ENCODE data around the gene HYLS1.
"Not testable (repeated sequence)": the region's sequence is repeated elsewhere in the genome, so short reads cannot be mapped to it uniquely, and the experiment has no call there.

The HYLS1 gene, protein sequence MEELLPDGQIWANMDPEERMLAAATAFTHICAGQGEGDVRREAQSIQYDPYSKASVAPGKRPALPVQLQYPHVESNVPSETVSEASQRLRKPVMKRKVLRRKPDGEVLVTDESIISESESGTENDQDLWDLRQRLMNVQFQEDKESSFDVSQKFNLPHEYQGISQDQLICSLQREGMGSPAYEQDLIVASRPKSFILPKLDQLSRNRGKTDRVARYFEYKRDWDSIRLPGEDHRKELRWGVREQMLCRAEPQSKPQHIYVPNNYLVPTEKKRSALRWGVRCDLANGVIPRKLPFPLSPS

DNA sequence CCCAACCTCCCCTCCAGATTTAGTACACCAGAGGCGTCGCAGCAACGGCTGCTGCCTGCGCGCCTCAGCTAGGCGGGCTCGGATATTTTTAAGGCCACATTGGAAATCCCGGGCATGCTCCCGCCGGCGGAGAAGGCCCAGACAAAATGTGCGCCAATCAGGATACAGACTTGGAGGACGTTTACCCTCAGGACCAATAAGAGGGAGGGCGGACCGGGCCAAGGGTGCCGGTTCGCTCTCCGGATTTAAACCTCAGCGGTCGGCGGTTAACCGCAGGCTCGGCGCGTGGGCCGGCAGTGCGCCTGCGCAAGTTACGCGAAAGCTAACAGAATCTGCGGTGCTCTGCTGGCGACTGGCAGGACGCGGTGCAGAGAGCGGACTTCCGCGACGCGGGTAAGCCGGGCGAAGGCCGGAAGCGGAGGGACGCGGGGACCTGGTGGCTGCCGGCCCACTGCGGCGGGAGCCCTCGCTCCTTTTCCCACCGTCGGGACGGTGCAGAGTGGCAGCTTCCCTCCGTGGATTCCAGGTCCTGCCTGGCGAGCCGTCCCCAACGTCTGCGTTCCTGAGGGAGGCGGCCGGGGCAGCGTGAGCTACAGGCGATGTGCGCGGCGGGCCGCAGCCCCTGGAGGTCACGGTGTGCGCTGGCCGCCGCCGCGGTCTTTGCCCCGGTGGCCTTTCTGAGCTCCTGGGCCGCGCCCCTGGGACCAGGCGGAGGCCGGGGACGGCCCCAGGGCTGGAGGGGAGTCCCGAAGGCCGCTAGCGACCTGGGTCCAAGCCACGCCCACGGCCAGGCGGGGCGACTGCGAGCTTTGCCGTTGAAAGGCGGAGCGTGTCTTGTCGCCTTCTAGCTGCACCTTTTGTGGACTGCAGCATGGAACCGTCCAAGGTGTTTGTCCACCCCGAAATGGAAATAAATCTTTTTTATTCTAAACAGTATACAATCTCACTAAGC, at the start of gene HYLS1:
TSS of gene HYLS1 (plus strand) at position 296 of the 952 bp plus-strand sequence. CDS start 11,701 bp downstream, outside the sequence.
- no peaks in the 10 kb centered on the region for H3K9me3 ChIP-seq (ENCODE audit: low read length)
- H3K27ac ChIP-seq (ENCODE audit: low read depth, low read length, poor library complexity, severe bottlenecking): peak within 1 kb of the TSS; percentile 33
- TF ChIP-seq EZH2 (IDR thresholded peaks at IDR 0.05; ENCODE audit: borderline replicate concordance, low read length) (no peak), CTCF (IDR thresholded peaks at IDR 0.05; ENCODE audit: low read length) (no peak; the same call in 1 of the 2 replicates)
- no peak within 1 kb of the TSS for H2AFZ ChIP-seq (ENCODE audit: low read length)
- no peaks in the 10 kb centered on the region for H3K9me2 ChIP-seq (ENCODE audit: low read depth, low read length)
- H3K9ac ChIP-seq (ENCODE audit: low read length): peak within 1 kb of the TSS; percentile 72
- no peaks in the 10 kb centered on the region for H4K20me1 ChIP-seq (ENCODE audit: insufficient read depth, low read length)
- H3K27me3 ChIP-seq (ENCODE audit: insufficient read depth, low read length): no peaks in the 10 kb centered on the region; the same call in 1 of the 2 replicates
- no peaks in the 10 kb centered on the region for H3F3A ChIP-seq (ENCODE audit: insufficient read depth, low read length)
- peaks cover 12% of the 10 kb centered on the region for H3K4me1 ChIP-seq (ENCODE audit: insufficient read depth, low read length, severe bottlenecking)
- no peaks in the 10 kb centered on the region for H3K79me2 ChIP-seq (ENCODE audit: insufficient read depth, low read length)
- H3K36me3 ChIP-seq (ENCODE audit: insufficient read depth, low read length): peaks cover 5% of the 10 kb centered on the region
- peak within 1 kb of the TSS; percentile 59 for H3K4me2 ChIP-seq (ENCODE audit: low read length)
- peak within 1 kb of the TSS; percentile 70 for H3K4me3 ChIP-seq (ENCODE audit: low read depth, low read length, poor library complexity, severe bottlenecking)

- Histone ChIP-seq H3K27ac (ENCODE audit: low read depth, low read length, poor library complexity, severe bottlenecking) (no peak overlapping the region), H3K9ac (ENCODE audit: low read length) (no peak overlapping the region), H4K20me1 (ENCODE audit: insufficient read depth, low read length) (no peaks in the 10 kb centered on the region), H3F3A (ENCODE audit: insufficient read depth, low read length) (no peaks in the 10 kb centered on the region), H2AFZ (ENCODE audit: low read length) (no peak overlapping the region), H3K27me3 (ENCODE audit: insufficient read depth, low read length) (no peaks in the 10 kb centered on the region), H3K9me2 (ENCODE audit: low read depth, low read length) (no peaks in the 10 kb centered on the region), H3K79me2 (ENCODE audit: insufficient read depth, low read length) (no peaks in the 10 kb centered on the region), H3K9me3 (ENCODE audit: low read length) (no peaks in the 10 kb centered on the region), H3K4me1 (ENCODE audit: insufficient read depth, low read length, severe bottlenecking) (no peaks in the 10 kb centered on the region), H3K4me3 (ENCODE audit: low read depth, low read length, poor library complexity, severe bottlenecking) (no peak overlapping the region), H3K4me2 (ENCODE audit: low read length) (no peak overlapping the region), H3K36me3 (ENCODE audit: insufficient read depth, low read length) (no peaks in the 10 kb centered on the region)
- TF ChIP-seq EZH2 (IDR thresholded peaks at IDR 0.05; ENCODE audit: borderline replicate concordance, low read length) (no peak), CTCF (IDR thresholded peaks at IDR 0.05; ENCODE audit: low read length) (no peak)
Observed at GRCh38 chr11:125842321-125842948, 45.0 kb upstream of the HYLS1 start.

DNA sequence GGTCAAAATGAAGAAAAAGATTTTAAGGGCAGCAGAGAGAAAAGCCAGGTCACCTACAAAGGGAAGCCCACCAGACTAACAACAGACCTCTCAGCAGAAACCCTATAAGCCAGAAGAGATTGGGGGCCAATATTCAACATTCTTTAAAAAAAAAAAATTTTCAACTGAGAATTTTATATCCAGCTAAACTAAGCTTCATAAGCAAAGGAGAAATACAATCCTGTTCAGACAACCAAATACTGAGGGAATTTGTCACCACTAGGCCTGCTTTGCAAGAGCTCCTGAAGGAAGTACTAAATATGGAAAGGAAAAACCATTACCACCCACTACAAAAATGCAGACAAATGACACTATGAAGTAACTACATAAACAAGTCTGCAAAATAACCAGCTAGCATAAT, 41.3 kb upstream of the HYLS1 start:
- no peaks in the 10 kb centered on the region for H3F3A ChIP-seq (ENCODE audit: insufficient read depth, low read length)
- no peaks in the 10 kb centered on the region for H3K9me2 ChIP-seq (ENCODE audit: low read depth, low read length)
- no peaks in the 10 kb centered on the region for H3K36me3 ChIP-seq (ENCODE audit: insufficient read depth, low read length)
- H3K27me3 ChIP-seq (ENCODE audit: insufficient read depth, low read length): no peaks in the 10 kb centered on the region
- no peak overlapping the region for H3K4me3 ChIP-seq (ENCODE audit: low read depth, low read length, poor library complexity, severe bottlenecking)
- no peaks in the 10 kb centered on the region for H3K79me2 ChIP-seq (ENCODE audit: insufficient read depth, low read length)
- H2AFZ ChIP-seq (ENCODE audit: low read length): no peak overlapping the region
- H3K4me2 ChIP-seq (ENCODE audit: low read length): no peak overlapping the region
- no peak overlapping the region for H3K27ac ChIP-seq (ENCODE audit: low read depth, low read length, poor library complexity, severe bottlenecking)
- H3K9me3 ChIP-seq (ENCODE audit: low read length): no peaks in the 10 kb centered on the region
- no peak for TF ChIP-seq EZH2 (IDR thresholded peaks at IDR 0.05; ENCODE audit: borderline replicate concordance, low read length)
- TF ChIP-seq CTCF (IDR thresholded peaks at IDR 0.05; ENCODE audit: low read length): no peak
- no peaks in the 10 kb centered on the region for H3K4me1 ChIP-seq (ENCODE audit: insufficient read depth, low read length, severe bottlenecking)
- H4K20me1 ChIP-seq (ENCODE audit: insufficient read depth, low read length): no peaks in the 10 kb centered on the region
- H3K9ac ChIP-seq (ENCODE audit: low read length): no peak overlapping the region

GRCh38 chr11:125857670-125858069, 29.8 kb upstream of the HYLS1 start:
- not testable (repeated sequence) for H3K9me2 ChIP-seq (ENCODE audit: low read depth, low read length); H3K27ac ChIP-seq (ENCODE audit: low read depth, low read length, poor library complexity, severe bottlenecking); H2AFZ ChIP-seq (ENCODE audit: low read length); H4K20me1 ChIP-seq (ENCODE audit: insufficient read depth, low read length); H3K79me2 ChIP-seq (ENCODE audit: insufficient read depth, low read length); H3K9ac ChIP-seq (ENCODE audit: low read length); H3K4me3 ChIP-seq (ENCODE audit: low read depth, low read length, poor library complexity, severe bottlenecking); H3K27me3 ChIP-seq (ENCODE audit: insufficient read depth, low read length); H3K4me1 ChIP-seq (ENCODE audit: insufficient read depth, low read length, severe bottlenecking); H3K9me3 ChIP-seq (ENCODE audit: low read length); H3K4me2 ChIP-seq (ENCODE audit: low read length); H3F3A ChIP-seq (ENCODE audit: insufficient read depth, low read length); H3K36me3 ChIP-seq (ENCODE audit: insufficient read depth, low read length)

DNA sequence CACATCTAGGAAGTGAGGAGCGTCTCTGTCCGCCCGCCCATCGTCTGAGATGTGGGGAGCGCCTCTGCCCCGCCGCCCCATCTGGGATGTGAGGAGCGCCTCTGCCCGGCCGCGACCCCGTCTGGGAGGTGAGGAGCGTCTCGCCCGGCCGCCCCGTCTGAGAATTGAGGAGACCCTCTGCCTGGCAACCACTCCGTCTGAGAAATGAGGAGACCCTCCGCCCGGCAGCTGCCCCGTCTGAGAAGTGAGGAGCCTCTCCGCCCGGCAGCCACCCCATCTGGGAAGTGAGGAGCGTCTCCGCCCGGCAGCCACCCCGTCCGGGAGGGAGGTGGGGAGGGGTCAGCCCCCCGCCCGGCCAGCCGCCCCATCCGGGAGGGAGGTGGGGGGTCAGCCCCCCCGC, 24.7 kb upstream of the HYLS1 start:
- not testable (repeated sequence) for H3K27me3 ChIP-seq (ENCODE audit: insufficient read depth, low read length); H4K20me1 ChIP-seq (ENCODE audit: insufficient read depth, low read length); H3K4me1 ChIP-seq (ENCODE audit: insufficient read depth, low read length, severe bottlenecking); H3K9me2 ChIP-seq (ENCODE audit: low read depth, low read length); H3K36me3 ChIP-seq (ENCODE audit: insufficient read depth, low read length); H3K79me2 ChIP-seq (ENCODE audit: insufficient read depth, low read length); H3K9me3 ChIP-seq (ENCODE audit: low read length); H3K4me3 ChIP-seq (ENCODE audit: low read depth, low read length, poor library complexity, severe bottlenecking); H3K9ac ChIP-seq (ENCODE audit: low read length); H3K27ac ChIP-seq (ENCODE audit: low read depth, low read length, poor library complexity, severe bottlenecking); H3F3A ChIP-seq (ENCODE audit: insufficient read depth, low read length); H3K4me2 ChIP-seq (ENCODE audit: low read length); H2AFZ ChIP-seq (ENCODE audit: low read length)

Data from OCI-LY1 (cell line).